OCI-M2 (cell line): Measurements from ENCODE around the gene HIGD1A.

ENCODE experiments used
- DNase-seq: peaks from one replicate; lab custom pipeline; 2025; ENCODE audit not compliant: unreplicated experiment; lab: John Stamatoyannopoulos, UW

The HIGD1A gene

DNA sequence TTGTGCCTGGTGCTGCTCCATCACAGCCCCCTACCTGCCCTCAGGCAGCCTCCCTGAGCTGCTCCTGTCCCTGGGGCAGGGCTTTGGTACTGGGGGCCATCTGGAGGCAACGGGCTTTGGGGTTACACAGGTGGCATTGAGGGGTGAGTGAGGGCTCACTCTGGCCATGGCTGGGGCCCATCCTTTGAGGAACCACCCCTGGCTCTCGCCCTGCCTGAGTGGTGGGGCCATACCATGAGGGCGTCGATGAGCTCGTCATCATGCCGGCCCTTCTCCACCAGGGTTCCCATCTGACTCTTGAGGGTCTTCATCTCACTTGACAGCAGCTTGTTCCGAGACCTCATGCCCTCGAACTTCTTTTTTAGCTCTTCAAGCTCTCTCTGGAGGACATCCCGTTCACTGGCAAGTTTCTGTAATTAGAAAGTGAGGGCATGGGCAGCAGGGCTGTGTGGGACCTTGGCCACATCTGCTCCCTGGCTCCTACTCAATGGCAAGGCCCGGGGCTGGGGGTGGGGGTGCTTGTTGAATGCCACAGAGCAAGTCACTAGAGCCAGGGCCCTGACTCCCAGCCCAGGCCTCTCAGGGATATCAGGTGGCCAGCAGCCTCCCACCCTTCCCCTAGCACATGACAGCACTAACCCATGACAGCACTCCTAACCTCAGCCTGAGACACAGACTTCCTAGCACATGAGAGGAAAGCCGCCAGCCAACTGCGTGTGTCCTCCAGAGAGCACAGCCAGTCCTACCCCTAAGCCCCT lies 64.7 kb downstream of the HIGD1A start:
- no peak for DNase-seq

DNA sequence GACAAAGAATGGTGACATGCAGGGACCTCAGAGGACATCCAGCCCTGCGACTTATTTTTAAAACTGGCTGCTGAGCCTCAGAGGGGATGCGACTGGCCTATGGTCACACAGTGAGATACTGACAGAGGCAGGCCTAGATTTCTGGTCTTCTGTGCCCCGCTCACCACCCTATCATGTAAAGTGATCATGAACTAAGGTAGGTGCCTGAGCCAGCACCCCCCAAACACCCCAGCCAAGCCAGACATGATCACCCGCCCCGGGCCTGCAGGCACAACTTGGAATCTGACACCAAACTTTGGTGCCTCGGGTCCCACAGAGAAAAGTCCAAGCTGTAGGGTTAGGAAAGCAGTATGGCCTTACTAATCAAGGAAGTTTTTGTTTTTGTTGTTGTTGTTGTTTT lies 67.8 kb downstream of the HIGD1A start:
- DNase-seq, result no peak

DNA sequence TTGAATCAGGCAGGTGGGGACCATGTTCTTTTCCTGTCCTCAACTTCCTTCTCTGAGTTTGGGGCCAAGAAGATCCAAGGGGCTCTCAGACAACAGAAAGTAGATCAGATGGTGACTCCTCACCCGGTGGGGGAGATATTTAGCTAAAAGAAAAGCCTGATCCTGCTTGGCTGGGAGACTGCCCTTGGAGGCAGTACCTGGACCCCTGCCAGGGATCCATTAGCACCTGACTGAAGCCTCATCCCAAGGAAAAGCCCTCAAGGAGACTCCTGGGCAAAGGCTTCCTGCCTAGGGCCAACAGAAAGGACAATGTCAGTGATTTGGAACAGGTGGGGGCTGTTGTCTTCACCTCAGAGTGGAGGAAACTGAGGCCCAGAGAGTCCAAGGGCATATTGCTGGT lies 68.2 kb downstream of the HIGD1A start:
- no peak for DNase-seq

DNA sequence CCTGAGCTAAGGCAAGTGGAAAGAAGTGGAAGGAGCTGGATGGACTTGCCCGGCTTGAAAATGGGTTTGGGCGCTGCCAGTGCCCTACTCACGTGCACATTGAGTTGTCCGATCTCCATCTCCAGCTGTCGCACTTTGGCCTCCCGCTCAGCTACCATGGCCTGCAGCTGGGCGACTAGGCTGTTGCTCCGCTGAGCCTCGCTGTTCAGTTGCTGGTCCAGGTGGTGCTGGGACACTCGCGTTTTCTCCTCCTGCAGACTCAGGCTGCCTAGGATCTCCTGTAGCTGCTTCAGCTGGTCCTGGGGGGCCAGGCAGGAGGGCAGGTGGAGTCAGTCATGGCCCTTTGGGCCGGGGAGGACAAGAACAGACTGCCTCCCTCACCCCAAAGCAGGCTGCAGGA lies 68.7 kb downstream of the HIGD1A start:
- DNase-seq, result no peak

DNA sequence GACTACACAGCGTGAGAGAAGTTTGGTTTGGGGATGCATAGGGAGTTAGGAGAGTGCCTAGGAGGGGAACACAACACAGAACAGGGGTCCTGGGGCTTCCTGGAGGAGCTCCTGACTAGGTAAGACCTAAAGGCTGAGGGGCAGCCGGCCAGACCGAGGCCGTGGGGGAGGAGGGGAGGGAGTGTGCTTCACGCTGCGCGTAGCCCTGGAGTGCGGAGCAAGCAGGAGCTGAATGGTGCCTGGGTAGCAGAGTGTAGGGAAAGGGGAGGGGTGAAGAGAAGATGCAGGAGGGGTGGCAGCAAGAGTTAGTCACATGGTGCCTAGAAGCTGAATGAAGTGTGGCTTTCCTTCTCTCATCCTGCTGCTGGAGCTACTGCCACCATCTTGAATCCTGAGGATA lies 69.3 kb downstream of the HIGD1A start:
- DNase-seq, result no peak

DNA sequence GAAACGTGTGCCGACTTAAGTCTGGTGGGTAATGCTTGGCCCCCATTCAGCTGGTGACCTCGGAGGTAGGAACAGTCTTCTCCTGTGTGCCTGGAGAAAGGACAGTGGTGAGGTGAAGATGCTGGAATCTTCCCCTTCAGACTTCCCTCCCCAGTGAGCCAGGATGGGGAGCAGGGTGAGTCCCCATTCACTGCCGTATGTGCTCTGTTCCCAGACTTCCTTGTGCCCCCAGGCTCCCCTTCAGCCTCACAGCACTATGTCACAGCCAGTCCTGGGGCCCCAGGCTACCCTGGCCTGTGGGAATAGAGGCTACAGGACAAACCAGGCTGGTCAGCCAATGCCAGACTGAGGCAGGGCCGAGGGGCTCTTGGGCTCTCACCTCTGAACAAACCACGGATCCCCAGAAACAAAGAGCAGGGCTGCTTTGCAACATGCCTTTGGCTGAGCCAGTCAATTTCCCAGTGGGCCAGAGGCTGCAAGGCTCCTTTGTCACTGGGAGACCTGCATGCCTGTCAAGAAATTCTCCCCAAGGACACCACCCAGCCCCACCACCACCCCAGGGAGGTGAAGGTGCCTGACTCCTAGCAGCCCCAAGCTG lies 69.9 kb downstream of the HIGD1A start:
- DNase-seq, result no peak

DNA sequence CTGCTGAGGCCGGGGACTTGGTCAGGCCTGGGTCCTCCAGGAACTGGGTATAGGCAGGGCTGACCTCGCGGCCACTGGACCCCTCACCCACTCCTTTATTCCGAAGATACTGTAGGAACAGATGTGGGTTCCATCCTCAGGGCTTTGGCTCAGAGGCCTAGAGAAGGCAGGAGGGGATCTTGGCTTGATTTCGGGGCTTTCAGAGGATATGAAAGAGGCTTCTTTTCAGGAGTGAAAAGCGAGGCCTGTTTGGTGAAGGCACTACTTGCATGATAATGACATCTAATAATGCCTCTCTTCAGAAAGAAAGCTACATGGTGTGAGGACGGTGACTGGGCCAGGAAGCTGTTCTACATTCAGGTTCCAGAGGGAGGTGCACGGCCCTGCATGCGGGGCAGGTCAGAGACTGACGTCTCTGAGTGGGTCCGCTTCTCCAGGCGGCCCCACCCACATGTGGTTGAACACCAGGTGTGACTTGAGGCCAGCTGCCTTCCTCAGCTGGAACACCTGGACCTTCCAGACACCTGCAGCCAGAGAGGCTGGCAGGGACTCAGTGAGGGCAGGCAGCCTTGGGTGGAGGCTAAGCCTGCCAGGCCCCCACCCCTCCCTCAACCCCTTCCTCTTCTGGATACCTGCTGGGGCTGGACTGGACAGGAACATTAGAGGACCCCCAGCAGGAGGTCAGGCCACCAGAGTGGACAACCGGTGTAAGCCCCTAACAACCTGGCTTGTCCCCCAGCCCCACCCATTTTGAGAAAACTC lies 70.6 kb downstream of the HIGD1A start:
- DNase-seq, result no peak
